Measurements from ENCODE around the gene BSG.
"Not testable (repeated sequence)": the region's sequence is repeated elsewhere in the genome, so short reads cannot be mapped to it uniquely, and the experiment has no call there.

GRCh38 chr19:605061-605971 is 32.9 kb downstream of the BSG start:
- not testable (repeated sequence) for TF ChIP-seq NANOG (IDR thresholded peaks at IDR 0.05; ENCODE audit: borderline replicate concordance); EZH2 (IDR thresholded peaks at IDR 0.05; ENCODE audit: low read depth, unreplicated experiment); POLR2AphosphoS5 (IDR thresholded peaks at IDR 0.05; ENCODE audit: low read depth); CREB1 (CRISPR knock-in tag; IDR thresholded peaks at IDR 0.05; ENCODE audit: low read depth); JUNB (IDR thresholded peaks at IDR 0.05; ENCODE audit: unreplicated experiment); EZH2phosphoT487 (IDR thresholded peaks at IDR 0.05; ENCODE audit: unreplicated experiment)
- peak in 1 of 2 experiments; percentile 30; a peak in 2 of 4 replicates for TF ChIP-seq CTCF (conservative IDR thresholded peaks at IDR 0.05; ENCODE audit: low read depth in 2 of 2)
